Spleen (tissue), 7 donors: ENCODE measurements around the gene TEX29.

Experiments used
- CTCF ChIP-seq, 11 experiments: fragments of 200-600 bp in 7 of 11; fragments of 450-650 bp in 4 of 11; sonication (generic) in 4 of 11; IDR thresholded peaks in 8 of 11; conservative IDR thresholded peaks in 3 of 11; 1 replicate in 7 of 11; 2 replicates in 4 of 11; pipeline versions ENCODE4 v1.4.0 to v1.8.0; 2016 to 2021; ENCODE audit warnings: antibody characterized with exemption in 11 of 11, inconsistent platforms in 4 of 11, mild to moderate bottlenecking in 1 of 11
- POLR2A ChIP-seq, 3 donors: fragments of 450-650 bp; IDR thresholded peaks; one replicate each; pipeline ENCODE4 v1.5.1; 2017; ENCODE audit warnings: antibody characterized with exemption in 3 of 3, mild to moderate bottlenecking in 1 of 3
- donor health status: DM: no; HTN: no; CAD: no; lungs with moderate emphysema.
- donor health status: DM: no; HTN: no; CAD: no.
- donor health status: DM: no; HTN: no; CAD: no.

DNA sequence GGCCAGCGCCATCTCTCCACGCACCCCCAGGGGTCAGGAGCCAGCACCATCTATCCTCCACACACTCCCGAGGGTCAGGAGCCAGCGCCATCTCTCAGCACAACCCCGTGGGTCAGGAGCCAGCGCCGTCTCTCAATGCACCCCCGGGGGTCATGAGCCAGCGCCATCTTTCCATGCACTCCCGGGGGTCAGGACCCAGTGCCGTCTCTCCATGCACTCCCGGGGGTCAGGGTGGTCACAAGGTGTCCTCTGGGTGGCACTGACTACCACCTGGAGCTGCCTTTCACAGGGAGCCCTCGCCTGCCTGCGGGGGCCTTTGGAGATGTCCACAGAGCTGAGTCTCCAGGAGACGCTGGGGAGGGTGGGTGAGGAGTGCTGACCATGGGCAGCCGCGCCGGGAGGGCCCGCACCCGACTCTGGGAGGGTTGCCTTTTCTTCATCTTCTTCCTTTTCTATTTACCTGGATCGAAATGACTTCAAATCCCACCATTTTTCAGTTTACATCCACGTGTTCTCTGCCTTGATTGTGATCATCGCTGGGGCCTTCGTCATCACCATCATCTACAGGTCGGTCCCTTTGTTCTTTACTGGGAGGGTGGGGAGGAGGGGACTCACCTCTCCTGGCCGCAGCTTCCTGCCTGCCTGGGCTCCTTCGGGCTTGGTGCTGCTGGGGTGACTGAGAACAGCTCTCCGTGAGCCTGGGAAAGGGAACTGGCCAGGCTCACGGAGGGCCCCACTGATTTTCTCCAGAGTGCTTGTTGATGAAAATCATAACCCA is 19.1 kb downstream of the TEX29 start:
- TF ChIP-seq CTCF (IDR thresholded peaks at IDR 0.05 in 8 of 11, conservative IDR thresholded peaks at IDR 0.05 in 3 of 11) (no peak), POLR2A (IDR thresholded peaks at IDR 0.05) (no peak)
